Keratinocyte (primary cell): Measurements from ENCODE around the gene MRTFB. TPM values are rescaled to one million over a fixed set of nuclear protein-coding genes. Genes with fewer than 3 reads are reported as not detected.

Source experiments
- DNase-seq: peaks from one replicate; pipeline ENCODE4 v3.0.0-alpha.2; 2011; ENCODE audit warnings: low read depth, missing footprints, low spot score
- FAIRE-seq: peaks from 2 replicates; lab custom pipeline; 2011; peaks lifted over from hg19 to GRCh38; lab: Jason Lieb, UNC
- H2AFZ ChIP-seq: 2 replicates; pipeline ENCODE4 v1.6.0; 2012; ENCODE audit warnings: low read length, control low read depth, inconsistent platforms; ENCODE audit not compliant: control insufficient read depth
- H3K27ac ChIP-seq: 2 replicates; pipeline ENCODE4 v1.5.1; 2011; ENCODE audit warnings: low read length; ENCODE audit not compliant: control insufficient read depth, insufficient read depth
- H3K27me3 ChIP-seq: 3 replicates; pipeline ENCODE4 v1.6.0; 2011; ENCODE audit warnings: low read length; ENCODE audit not compliant: control insufficient read depth, insufficient read depth; ENCODE audit errors: extremely low read depth
- H3K36me3 ChIP-seq, 2 experiments: 2 replicates in 1 of 2; 3 replicates in 1 of 2; pipeline ENCODE4 v1.5.1; 2011; ENCODE audit warnings: low read length in 2 of 2, mild to moderate bottlenecking in 1 of 2; ENCODE audit not compliant: control insufficient read depth in 2 of 2, insufficient read depth in 2 of 2; ENCODE audit errors: extremely low read depth in 1 of 2
- H3K4me1 ChIP-seq: 3 replicates; pipeline ENCODE4 v1.5.1; 2011; ENCODE audit warnings: low read length; ENCODE audit not compliant: control insufficient read depth, insufficient read depth; ENCODE audit errors: extremely low read depth
- H3K4me2 ChIP-seq: 3 replicates; pipeline ENCODE4 v1.6.0; 2011; ENCODE audit warnings: low read depth, low read length; ENCODE audit not compliant: control insufficient read depth, insufficient read depth; ENCODE audit errors: extremely low read depth
- H3K4me3 ChIP-seq, 3 experiments: fragments of 200-600 bp in 1 of 3; sonication (generic) in 1 of 3; 2 replicates in 2 of 3; 3 replicates in 1 of 3; pipeline ENCODE4 v1.5.1; 2011 to 2016; ENCODE audit warnings: low read length in 3 of 3, mild to moderate bottlenecking in 3 of 3, control low read depth in 2 of 3, inconsistent platforms in 1 of 3, low read depth in 1 of 3, mixed read lengths in 1 of 3, mixed run types in 1 of 3, moderate library complexity in 1 of 3; ENCODE audit not compliant: control insufficient read depth in 2 of 3, insufficient read depth in 2 of 3; ENCODE audit errors: extremely low read depth in 1 of 3
- H3K79me2 ChIP-seq: 2 replicates; pipeline ENCODE4 v1.6.0; 2012; ENCODE audit warnings: low read length; ENCODE audit not compliant: control insufficient read depth, insufficient read depth
- H3K9ac ChIP-seq: 3 replicates; pipeline ENCODE4 v1.6.0; 2011; ENCODE audit warnings: low read length; ENCODE audit not compliant: control insufficient read depth, insufficient read depth; ENCODE audit errors: extremely low read depth
- H3K9me1 ChIP-seq: 3 replicates; pipeline ENCODE4 v1.6.0; 2011; ENCODE audit warnings: low read length; ENCODE audit not compliant: control insufficient read depth, insufficient read depth; ENCODE audit errors: extremely low read depth
- H3K9me3 ChIP-seq: 2 replicates; pipeline ENCODE4 v1.5.1; 2012; ENCODE audit warnings: low read depth, low read length; ENCODE audit not compliant: control insufficient read depth
- H4K20me1 ChIP-seq: 3 replicates; pipeline ENCODE4 v1.6.0; 2011; ENCODE audit warnings: low read length; ENCODE audit not compliant: control insufficient read depth, insufficient read depth; ENCODE audit errors: extremely low read depth
- EZH2 ChIP-seq: IDR thresholded peaks from one replicate; pipeline ENCODE4 v1.6.1; 2012; ENCODE audit warnings: inconsistent platforms, mild to moderate bottlenecking, low read length, moderate library complexity
- dilution Hi-C: fragments of 300-500 bp; cut with MboI; formaldehyde crosslinking; loops from one replicate; pipeline ENCODE4 v1.7.0; 2020; ENCODE audit warnings: low sequenced_read_pairs; ENCODE audit not compliant: extremely low pct_ligation_motif_present
- polyA plus RNA-seq, 5 experiments: library from polyadenylated mRNA; depleted of rRNA in 3 of 5; stranded (reverse) in 3 of 5; stranded (forward) in 1 of 5; unstranded in 1 of 5; fragments of >200 nt; gene quantifications; 1 replicate in 1 of 5; 2 replicates in 3 of 5; 3 replicates in 1 of 5; pipeline versions ENCODE4 v1.2.1 to v1.2.3, GENCODE V29; 2011 to 2012; ENCODE audit warnings: missing spikeins in 2 of 5, low read depth in 1 of 5, low replicate concordance in 1 of 5
- TF ChIP-seq, protein P1 (sequence below), 3 experiments: IDR thresholded peaks in 1 of 3; conservative IDR thresholded peaks in 1 of 3; optimal IDR thresholded peaks in 1 of 3; 2 replicates in 2 of 3; 3 replicates in 1 of 3; pipeline versions ENCODE3 to v1.5.1; 2011; ENCODE audit warnings: low read length in 3 of 3, mild to moderate bottlenecking in 3 of 3, moderate library complexity in 2 of 3, control low read depth in 1 of 3, inconsistent platforms in 1 of 3; ENCODE audit not compliant: insufficient read depth in 2 of 3; ENCODE audit errors: extremely low read depth in 1 of 3

The MRTFB gene
- polyA plus RNA-seq, 1 donor (not counting 4 experiments of a cell fraction or from before 2014, with no cell fraction given): 12.1 TPM

DNA sequence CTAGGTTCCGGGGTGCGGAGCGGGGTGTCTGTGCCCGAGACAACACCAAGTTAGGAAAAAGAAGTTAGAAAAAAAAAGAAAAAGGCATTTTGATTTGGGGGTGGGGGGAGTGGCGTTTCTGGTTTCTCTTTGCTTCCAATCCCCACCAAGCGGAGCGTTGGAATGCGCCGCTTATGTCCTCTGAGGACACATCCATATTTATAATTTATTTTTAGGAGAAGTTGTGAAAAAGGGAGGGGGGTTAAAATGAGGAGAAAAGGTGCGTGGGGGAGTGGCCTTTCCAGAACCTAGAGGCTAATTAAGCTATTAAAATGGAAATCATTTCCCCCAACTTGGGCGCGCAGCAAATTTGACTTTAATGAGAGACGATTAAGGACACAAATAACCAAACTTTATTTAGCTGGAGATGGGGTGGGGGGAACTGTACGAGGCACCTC is 232.1 kb downstream of the MRTFB start:
- Histone ChIP-seq H3K9me1 (no peaks in the 10 kb centered on the region), H3K36me3 (peaks cover 3 to 6% of the 10 kb centered on the region in 2 experiments), H4K20me1 (no peaks in the 10 kb centered on the region), H3K9me3 (no peaks in the 10 kb centered on the region), H3K9ac (peak overlapping the region; percentile 88), H3K4me2 (peak overlapping the region; percentile 69), H3K4me1 (peaks cover 52% of the 10 kb centered on the region), H3K4me3 (peak overlapping the region; percentile 78 to 94 (median 86)), H3K27me3 (no peaks in the 10 kb centered on the region), H2AFZ (no peak overlapping the region), H3K79me2 (peaks cover 60% of the 10 kb centered on the region), H3K27ac (peak overlapping the region; percentile 84)
- TF ChIP-seq EZH2: no peak
- TF ChIP-seq, protein P1, sequence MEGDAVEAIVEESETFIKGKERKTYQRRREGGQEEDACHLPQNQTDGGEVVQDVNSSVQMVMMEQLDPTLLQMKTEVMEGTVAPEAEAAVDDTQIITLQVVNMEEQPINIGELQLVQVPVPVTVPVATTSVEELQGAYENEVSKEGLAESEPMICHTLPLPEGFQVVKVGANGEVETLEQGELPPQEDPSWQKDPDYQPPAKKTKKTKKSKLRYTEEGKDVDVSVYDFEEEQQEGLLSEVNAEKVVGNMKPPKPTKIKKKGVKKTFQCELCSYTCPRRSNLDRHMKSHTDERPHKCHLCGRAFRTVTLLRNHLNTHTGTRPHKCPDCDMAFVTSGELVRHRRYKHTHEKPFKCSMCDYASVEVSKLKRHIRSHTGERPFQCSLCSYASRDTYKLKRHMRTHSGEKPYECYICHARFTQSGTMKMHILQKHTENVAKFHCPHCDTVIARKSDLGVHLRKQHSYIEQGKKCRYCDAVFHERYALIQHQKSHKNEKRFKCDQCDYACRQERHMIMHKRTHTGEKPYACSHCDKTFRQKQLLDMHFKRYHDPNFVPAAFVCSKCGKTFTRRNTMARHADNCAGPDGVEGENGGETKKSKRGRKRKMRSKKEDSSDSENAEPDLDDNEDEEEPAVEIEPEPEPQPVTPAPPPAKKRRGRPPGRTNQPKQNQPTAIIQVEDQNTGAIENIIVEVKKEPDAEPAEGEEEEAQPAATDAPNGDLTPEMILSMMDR (optimal IDR thresholded peaks at IDR 0.05 in 1 of 3, IDR thresholded peaks at IDR 0.05 in 1 of 3, conservative IDR thresholded peaks at IDR 0.05 in 1 of 3; ENCODE audit: extremely low read depth in 1 of 3, insufficient read depth in 2 of 3, low read length in 3 of 3): no peak
- dilution Hi-C loops: no loop called here
- FAIRE-seq (no peak), DNase-seq (no peak)

GRCh38 chr16:14303639-14304394 is 232.7 kb downstream of the MRTFB start:
- no peaks in the 10 kb centered on the region for H4K20me1 ChIP-seq
- H3K79me2 ChIP-seq: peaks cover 67% of the 10 kb centered on the region
- H3K9ac ChIP-seq: peak overlapping the region; percentile 88
- peak overlapping the region; percentile 78 to 94 (median 86) for H3K4me3 ChIP-seq
- peaks cover 52% of the 10 kb centered on the region for H3K4me1 ChIP-seq
- no peak overlapping the region for H2AFZ ChIP-seq
- peak overlapping the region; percentile 69 for H3K4me2 ChIP-seq
- FAIRE-seq: no peak
- TF ChIP-seq, protein P1 (optimal IDR thresholded peaks at IDR 0.05 in 1 of 3, IDR thresholded peaks at IDR 0.05 in 1 of 3, conservative IDR thresholded peaks at IDR 0.05 in 1 of 3; ENCODE audit: extremely low read depth in 1 of 3, insufficient read depth in 2 of 3, low read length in 3 of 3): no peak
- TF ChIP-seq EZH2: no peak
- no peaks in the 10 kb centered on the region for H3K9me1 ChIP-seq
- H3K27me3 ChIP-seq: no peaks in the 10 kb centered on the region
- H3K36me3 ChIP-seq: peaks cover 3 to 6% of the 10 kb centered on the region in 2 experiments
- no peak for DNase-seq
- H3K9me3 ChIP-seq: no peaks in the 10 kb centered on the region
- dilution Hi-C loops: no loop called here
- peak overlapping the region; percentile 84 for H3K27ac ChIP-seq
